Testis (tissue), 3 donors: ENCODE measurements around the gene ATAT1. TPM values are rescaled to one million over a fixed set of nuclear protein-coding genes. Genes with fewer than 3 reads are reported as not detected.

Experiments
- DNase-seq: peaks from one replicate; pipeline ENCODE4 v3.0.0-alpha.2; 2019
- H3K27ac ChIP-seq, 2 donors: fragments of 200-600 bp; sonication (generic); one replicate each; pipeline ENCODE4 v1.5.1; 2019
- H3K27me3 ChIP-seq: fragments of 200-600 bp; sonication (generic); one replicate; pipeline ENCODE4 v1.5.1; 2019
- H3K36me3 ChIP-seq: fragments of 200-600 bp; sonication (generic); one replicate; pipeline ENCODE4 v1.5.1; 2017; ENCODE audit warnings: low read depth; ENCODE audit errors: missing control alignments
- H3K4me1 ChIP-seq: fragments of 200-600 bp; sonication (generic); one replicate; pipeline ENCODE4 v1.5.1; 2019
- H3K4me3 ChIP-seq, 2 donors: fragments of 200-600 bp; sonication (generic); one replicate each; pipeline ENCODE4 v1.5.1; 2017 to 2019
- H3K9me3 ChIP-seq: fragments of 200-600 bp; sonication (generic); one replicate; pipeline ENCODE4 v1.5.1; 2017
- CTCF ChIP-seq, 3 experiments: fragments of 450-650 bp in 2 of 3; fragments of 200-600 bp in 1 of 3; sonication (generic) in 1 of 3; IDR thresholded peaks; one replicate each; pipeline ENCODE4 v1.5.1; 2016 to 2019; ENCODE audit warnings: antibody characterized with exemption in 3 of 3, mild to moderate bottlenecking in 2 of 3, moderate library complexity in 1 of 3
- POLR2A ChIP-seq: fragments of 450-650 bp; IDR thresholded peaks from one replicate; pipeline ENCODE4 v1.6.1; 2017; ENCODE audit warnings: antibody characterized with exemption, mild to moderate bottlenecking, moderate library complexity
- WGBS, 2 donors: methylation state at CpG; one replicate each; pipeline ENCODE4 v1.1.5; 2018; 5-methylcytosine and 5-hydroxymethylcytosine counted together
- intact Hi-C: fragments of 100-400 bp; cut with DNase I; formaldehyde crosslinking; loops from one replicate; pipeline ENCODE4 v1.15.1; 2023; ENCODE audit warnings: low total_unique reads
- polyA plus RNA-seq: library from polyadenylated mRNA; stranded (reverse); fragments of 350-450 nt; fragmentation: Illumina TruSeq; extraction: RNeasy Lipid Tissue Mini Kit (QIAGEN cat#74804); gene quantifications from one replicate; pipeline ENCODE4 v1.2.3, GENCODE V29; 2014; ENCODE audit warnings: low read depth, low replicate concordance; ENCODE audit not compliant: insufficient read depth
- total RNA-seq, 2 donors: library from RNA; depleted of rRNA; stranded (reverse); fragments of >200 nt; gene quantifications; one replicate each; pipeline ENCODE4 v1.2.3, GENCODE V29; 2016

ATAT1 gene
- total and polyA plus RNA-seq, 3 donors from 2014 or later = 20.7 to 36.4 (median 29.4) TPM

GRCh38 chr6:30598912-30599624, 27.6 kb upstream of the ATAT1 start:
- Histone ChIP-seq H3K4me3 (no peak overlapping the region), H3K27ac (no peak overlapping the region), H3K9me3 (no peaks in the 10 kb centered on the region), H3K36me3 (no peaks in the 10 kb centered on the region), H3K27me3 (no peaks in the 10 kb centered on the region), H3K4me1 (no peaks in the 10 kb centered on the region)
- no peak for DNase-seq
- no peak for TF ChIP-seq CTCF (IDR thresholded peaks at IDR 0.05)
- TF ChIP-seq POLR2A = no peak
- intact Hi-C loops = no loop called here
- WGBS, 2 donors = 68 to 82% methylated on average over 12 of the region's 12 CpGs

- Histone ChIP-seq H3K4me3 (no peak overlapping the region), H3K9me3 (no peaks in the 10 kb centered on the region), H3K27me3 (no peaks in the 10 kb centered on the region), H3K27ac (no peak overlapping the region), H3K4me1 (no peaks in the 10 kb centered on the region), H3K36me3 (no peaks in the 10 kb centered on the region)
- DNase-seq = no peak
- TF ChIP-seq CTCF (IDR thresholded peaks at IDR 0.05) = no peak
- TF ChIP-seq POLR2A = no peak
- intact Hi-C loops = loop anchor here (10.0 kb wide), 1 partner anchor 115 kb away; the partner anchor contains the start of gene HLA-E
- 75 to 82% methylated on average over 13 of the region's 13 CpGs for WGBS, 2 donors
Observed at GRCh38 chr6:30599625-30600324, 26.9 kb upstream of the ATAT1 start.

GRCh38 chr6:30600451-30600961, 26.2 kb upstream of the ATAT1 start:
- intact Hi-C loops = loop anchor here (10.0 kb wide), 1 partner anchor 116 kb away; the partner anchor contains the start of gene HLA-E
- H3K36me3 ChIP-seq = no peaks in the 10 kb centered on the region
- no peak overlapping the region for H3K27ac ChIP-seq

GRCh38 chr6:30601436-30601814, 25.2 kb upstream of the ATAT1 start:
- H3K36me3 ChIP-seq = no peaks in the 10 kb centered on the region
- DNase-seq = no peak
- intact Hi-C loops = loop anchor here (10.0 kb wide), 1 partner anchor 117 kb away; the partner anchor contains the start of gene HLA-E
- H3K4me3 ChIP-seq = no peak overlapping the region
- H3K4me1 ChIP-seq = no peaks in the 10 kb centered on the region
- 67 to 74% methylated on average over 6 of the region's 6 CpGs for WGBS, 2 donors
- no peak overlapping the region for H3K27ac ChIP-seq
- H3K9me3 ChIP-seq = no peaks in the 10 kb centered on the region
- no peak for TF ChIP-seq CTCF (IDR thresholded peaks at IDR 0.05)
- TF ChIP-seq POLR2A = no peak
- H3K27me3 ChIP-seq = no peaks in the 10 kb centered on the region

More at GRCh38 chr6:30600451-30600961, 26.2 kb upstream of the ATAT1 start:
- WGBS, 2 donors = 77 to 78% methylated on average over 10 of the region's 10 CpGs
- H3K27me3 ChIP-seq = no peaks in the 10 kb centered on the region
- no peak overlapping the region for H3K4me3 ChIP-seq
- H3K9me3 ChIP-seq = no peaks in the 10 kb centered on the region
- TF ChIP-seq POLR2A (no peak), CTCF (IDR thresholded peaks at IDR 0.05) (no peak)
- no peak for DNase-seq
- no peaks in the 10 kb centered on the region for H3K4me1 ChIP-seq
